Measurements from ENCODE around the gene CCND3.

GRCh38 chr6:41920921-41921711 is 20.5 kb downstream of the CCND3 start, which contains the start of the genes BYSL and MED20:
- TF ChIP-seq EZH2 (IDR thresholded peaks at IDR 0.05), result no peak
- TF ChIP-seq POLR2AphosphoS5 (IDR thresholded peaks at IDR 0.05; ENCODE audit: borderline replicate concordance, low read depth, low read length), result peak; percentile 81; the same call in 1 of the 2 replicates
- no peak for TF ChIP-seq FOXP2 (optimal IDR thresholded peaks at IDR 0.05; ENCODE audit: control extremely low read depth, extremely low read length, insufficient read depth)

All from SK-N-MC (cell line).